HG03097 (cell line): ENCODE data around the gene STARD8.

Experiments
- ATAC-seq: cut with Tn5 transposase; IDR thresholded peaks from one replicate; pipeline ENCODE4 v1.9.1; 2021; ENCODE audit not compliant: unreplicated experiment, low FRiP score

The STARD8 gene

GRCh38 chrX:68690936-68691501 lies 43.6 kb downstream of the STARD8 start:
- no peak for ATAC-seq

GRCh38 chrX:68691921-68692320 lies 44.5 kb downstream of the STARD8 start:
- ATAC-seq: no peak

GRCh38 chrX:68692651-68693050 lies 45.2 kb downstream of the STARD8 start:
- ATAC-seq: no peak

GRCh38 chrX:68693481-68694434 lies 46.3 kb downstream of the STARD8 start:
- no peak for ATAC-seq

GRCh38 chrX:68694435-68695205 lies 47.2 kb downstream of the STARD8 start:
- ATAC-seq: no peak

- no peak for ATAC-seq
These were observed 47.9 kb downstream of the STARD8 start for GRCh38 chrX:68695206-68695845.

- ATAC-seq: no peak
These were observed 49.0 kb downstream of the STARD8 start for GRCh38 chrX:68696267-68696990.

GRCh38 chrX:68697036-68697435 lies 49.6 kb downstream of the STARD8 start:
- no peak for ATAC-seq

- ATAC-seq: no peak
These were observed 50.1 kb downstream of the STARD8 start for GRCh38 chrX:68697465-68698125.

- no peak for ATAC-seq
These were observed 51.5 kb downstream of the STARD8 start for GRCh38 chrX:68698942-68699341.

GRCh38 chrX:68699960-68700746 lies 52.7 kb downstream of the STARD8 start:
- no peak for ATAC-seq

GRCh38 chrX:68703369-68703768 lies 55.9 kb downstream of the STARD8 start:
- ATAC-seq: no peak

GRCh38 chrX:68703846-68704245 lies 56.4 kb downstream of the STARD8 start:
- no peak for ATAC-seq

- ATAC-seq: no peak
These were observed 58.5 kb downstream of the STARD8 start for GRCh38 chrX:68705986-68706385.

- no peak for ATAC-seq
These were observed 61.2 kb downstream of the STARD8 start for GRCh38 chrX:68708503-68709290.

- ATAC-seq: no peak
These were observed 63.6 kb downstream of the STARD8 start for GRCh38 chrX:68710870-68711576.

GRCh38 chrX:68711845-68712244 lies 64.4 kb downstream of the STARD8 start:
- ATAC-seq: no peak
